ENCODE data around the gene CHSY1.

Gene CHSY1

DNA sequence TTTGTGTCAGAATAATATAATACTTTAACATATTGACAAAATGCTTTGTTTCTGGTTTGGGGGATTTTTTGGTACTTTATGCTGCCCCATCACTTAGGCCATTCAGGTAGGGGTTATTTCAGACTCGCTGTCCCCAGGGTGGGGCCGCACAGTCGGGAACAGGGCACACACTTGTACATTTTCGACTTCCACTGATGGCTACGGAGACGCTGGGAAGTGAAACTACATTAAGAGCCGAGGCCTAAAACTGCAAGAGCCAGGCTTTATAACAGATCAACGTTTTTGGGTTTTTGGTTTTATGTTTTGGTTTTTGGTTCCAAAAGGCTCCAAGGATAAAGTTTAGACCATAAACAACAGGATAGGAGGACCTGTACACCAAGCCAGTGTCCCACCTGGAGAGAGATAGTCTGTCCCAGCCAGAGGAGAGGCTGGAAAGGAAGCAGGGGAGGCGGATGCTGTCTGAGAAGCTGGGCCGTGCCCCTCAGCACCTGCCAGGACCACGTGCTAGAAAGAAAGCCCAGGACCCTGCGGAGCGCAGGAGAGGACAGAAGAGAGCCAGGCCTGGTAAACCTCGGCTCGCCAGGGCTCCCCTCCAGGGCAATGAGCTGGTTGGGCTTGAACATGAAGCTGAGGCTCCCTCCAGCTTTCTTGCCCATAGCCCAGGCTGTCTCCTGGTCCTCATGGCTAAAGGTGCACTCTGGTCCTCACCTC is 111.7 kb downstream of the CHSY1 start:
- no peaks in the 10 kb centered on the region for H3K36me3 ChIP-seq (ENCODE audit: control insufficient read depth, insufficient read depth, low read length)
- DNase-seq (ENCODE audit: extremely low read depth, insufficient read length), result no peak
- H3K4me3 ChIP-seq (replicated peaks; ENCODE audit: low read depth, low read length), result no peak overlapping the region
- TF ChIP-seq, protein P1, sequence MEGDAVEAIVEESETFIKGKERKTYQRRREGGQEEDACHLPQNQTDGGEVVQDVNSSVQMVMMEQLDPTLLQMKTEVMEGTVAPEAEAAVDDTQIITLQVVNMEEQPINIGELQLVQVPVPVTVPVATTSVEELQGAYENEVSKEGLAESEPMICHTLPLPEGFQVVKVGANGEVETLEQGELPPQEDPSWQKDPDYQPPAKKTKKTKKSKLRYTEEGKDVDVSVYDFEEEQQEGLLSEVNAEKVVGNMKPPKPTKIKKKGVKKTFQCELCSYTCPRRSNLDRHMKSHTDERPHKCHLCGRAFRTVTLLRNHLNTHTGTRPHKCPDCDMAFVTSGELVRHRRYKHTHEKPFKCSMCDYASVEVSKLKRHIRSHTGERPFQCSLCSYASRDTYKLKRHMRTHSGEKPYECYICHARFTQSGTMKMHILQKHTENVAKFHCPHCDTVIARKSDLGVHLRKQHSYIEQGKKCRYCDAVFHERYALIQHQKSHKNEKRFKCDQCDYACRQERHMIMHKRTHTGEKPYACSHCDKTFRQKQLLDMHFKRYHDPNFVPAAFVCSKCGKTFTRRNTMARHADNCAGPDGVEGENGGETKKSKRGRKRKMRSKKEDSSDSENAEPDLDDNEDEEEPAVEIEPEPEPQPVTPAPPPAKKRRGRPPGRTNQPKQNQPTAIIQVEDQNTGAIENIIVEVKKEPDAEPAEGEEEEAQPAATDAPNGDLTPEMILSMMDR (IDR thresholded peaks at IDR 0.05; ENCODE audit: insufficient read depth, low read length, poor library complexity, severe bottlenecking), result no peak
- H3K27me3 ChIP-seq (replicated peaks; ENCODE audit: control insufficient read depth, insufficient read depth, low read length), result no peaks in the 10 kb centered on the region; the same call in 1 of the 2 replicates

DNA sequence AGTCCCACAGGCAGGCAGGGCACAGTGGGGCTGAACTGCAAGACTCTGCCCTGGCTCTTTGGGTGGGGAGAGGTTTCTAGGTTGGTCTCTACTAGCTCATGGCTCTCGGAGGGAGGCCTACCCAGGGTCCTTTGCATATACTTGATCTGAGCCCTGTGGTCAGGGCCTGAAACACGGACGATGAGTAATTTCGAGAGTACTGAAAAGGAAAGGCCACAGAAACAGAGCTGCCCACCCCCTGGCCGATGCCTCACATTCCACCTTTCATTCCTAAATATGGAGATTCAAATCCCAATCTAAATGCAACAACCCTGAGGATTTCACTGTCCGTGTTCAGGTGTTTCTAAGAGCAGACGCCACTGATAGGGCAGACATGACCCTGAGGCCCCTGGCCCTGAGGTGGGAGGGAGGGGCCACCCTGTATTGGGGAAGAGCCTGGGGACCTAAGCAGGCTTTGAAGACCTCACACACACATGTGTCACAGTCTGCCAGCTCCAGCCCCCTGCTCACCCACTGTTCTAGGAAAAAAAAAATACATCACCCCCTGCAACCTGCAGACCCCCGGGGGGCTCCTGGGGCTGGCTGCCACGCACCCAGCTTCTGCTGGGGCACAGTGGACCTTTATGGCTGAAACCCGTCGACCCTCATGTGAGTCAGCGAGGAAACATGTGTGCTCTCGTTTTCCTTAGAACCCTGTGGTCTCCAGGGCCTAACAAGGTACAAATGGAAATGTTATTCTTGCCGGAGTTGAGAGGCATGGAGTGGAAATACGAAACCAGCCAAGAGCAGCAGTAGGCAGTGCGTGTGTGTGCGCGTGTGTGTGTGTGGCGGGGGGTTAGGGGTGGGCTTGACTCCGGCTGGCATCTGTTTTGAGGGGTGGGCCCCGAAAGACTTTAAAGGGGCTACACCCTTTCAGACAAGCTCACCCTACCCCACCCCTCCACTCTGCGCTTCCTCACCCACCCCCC is 112.7 kb downstream of the CHSY1 start:
- no peak overlapping the region for H3K4me3 ChIP-seq (replicated peaks; ENCODE audit: low read depth, low read length)
- DNase-seq (ENCODE audit: extremely low read depth, insufficient read length), result peak; percentile 53

DNA sequence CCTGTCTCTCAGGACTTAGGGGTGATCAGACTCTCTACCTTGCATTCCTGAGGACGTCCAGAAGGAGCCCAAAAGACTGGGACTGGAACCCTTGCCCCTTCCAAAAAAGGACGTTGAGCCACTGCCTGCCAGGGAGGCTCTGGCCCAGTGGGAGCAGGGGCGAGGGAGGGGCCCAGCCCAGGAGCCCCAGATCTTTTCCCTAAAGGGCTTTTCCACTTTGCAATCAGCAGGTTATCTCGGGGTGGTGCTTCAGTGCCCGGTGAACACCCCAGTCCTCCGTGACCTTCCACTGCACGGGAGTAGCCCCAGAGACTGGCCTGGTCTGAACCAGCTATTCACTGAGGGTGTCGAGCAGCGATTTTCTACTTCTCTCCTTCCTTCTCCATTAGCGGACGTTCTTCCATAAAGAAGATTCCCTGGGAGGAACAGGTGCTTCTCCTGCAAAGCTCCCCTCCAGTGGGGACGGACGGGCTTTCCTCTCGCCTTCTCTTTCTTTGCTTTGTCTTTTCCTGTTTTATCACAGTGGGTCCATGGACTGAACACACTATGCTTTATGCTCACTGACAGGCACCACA is 113.7 kb downstream of the CHSY1 start:
- TF ChIP-seq, protein P1 (IDR thresholded peaks at IDR 0.05; ENCODE audit: insufficient read depth, low read length, poor library complexity, severe bottlenecking), result no peak
- no peak for DNase-seq (ENCODE audit: extremely low read depth, insufficient read length)
- H3K4me3 ChIP-seq (replicated peaks; ENCODE audit: low read depth, low read length), result no peak overlapping the region

More for the DNA sequence above, 112.7 kb downstream of the CHSY1 start:
- H3K36me3 ChIP-seq (ENCODE audit: control insufficient read depth, insufficient read depth, low read length), result no peaks in the 10 kb centered on the region
- TF ChIP-seq, protein P1 (IDR thresholded peaks at IDR 0.05; ENCODE audit: insufficient read depth, low read length, poor library complexity, severe bottlenecking), result no peak
- H3K27me3 ChIP-seq (replicated peaks; ENCODE audit: control insufficient read depth, insufficient read depth, low read length), result no peaks in the 10 kb centered on the region; the same call in 1 of the 2 replicates

DNA sequence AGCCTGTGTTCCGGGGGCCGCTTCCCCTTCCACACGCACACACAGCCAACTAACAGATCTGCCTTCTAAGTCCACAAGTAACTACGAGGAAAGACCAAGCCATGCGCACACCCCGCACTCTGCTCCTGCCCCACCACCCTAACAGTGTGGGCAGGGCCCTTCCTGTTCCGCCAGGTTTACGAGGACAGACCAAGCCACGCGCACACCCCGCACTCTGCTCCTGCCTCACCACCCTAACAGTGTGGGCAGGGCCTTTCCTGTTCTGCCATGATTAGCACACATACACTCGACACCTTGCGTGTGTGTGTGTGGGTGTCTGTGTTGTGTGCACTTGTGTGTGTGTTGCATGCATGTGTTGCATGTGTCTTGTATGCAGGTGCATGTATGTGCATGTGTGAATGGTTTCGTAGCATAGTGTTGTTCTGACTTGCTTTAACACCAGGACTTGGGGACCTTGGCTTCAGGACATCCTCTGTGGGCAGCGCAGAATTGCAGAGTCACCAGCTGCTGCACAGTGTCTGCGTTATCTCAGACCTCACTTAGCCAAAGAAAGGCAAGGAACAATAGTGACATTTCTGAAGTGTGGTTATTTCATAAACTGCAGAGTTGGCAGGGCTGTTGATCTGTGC is 114.4 kb downstream of the CHSY1 start:
- DNase-seq (ENCODE audit: extremely low read depth, insufficient read length), result no peak
- no peaks in the 10 kb centered on the region; the same call in 1 of the 2 replicates for H3K27me3 ChIP-seq (replicated peaks; ENCODE audit: control insufficient read depth, insufficient read depth, low read length)
- TF ChIP-seq, protein P1 (IDR thresholded peaks at IDR 0.05; ENCODE audit: insufficient read depth, low read length, poor library complexity, severe bottlenecking), result no peak
- no peak overlapping the region for H3K4me3 ChIP-seq (replicated peaks; ENCODE audit: low read depth, low read length)
- no peaks in the 10 kb centered on the region for H3K36me3 ChIP-seq (ENCODE audit: control insufficient read depth, insufficient read depth, low read length)

More for the DNA sequence above, 113.7 kb downstream of the CHSY1 start:
- H3K36me3 ChIP-seq (ENCODE audit: control insufficient read depth, insufficient read depth, low read length), result no peaks in the 10 kb centered on the region
- H3K27me3 ChIP-seq (replicated peaks; ENCODE audit: control insufficient read depth, insufficient read depth, low read length), result no peaks in the 10 kb centered on the region; the same call in 1 of the 2 replicates
